Tibial artery (tissue), 4 donors: ENCODE results near the gene CYB561D2.

Experiments
- DNase-seq, 2 donors: peaks; one replicate each; pipeline ENCODE4 v3.0.0-alpha.2; 2019
- H3K27ac ChIP-seq, 2 donors: fragments of 200-600 bp; sonication (generic) in 1 of 2; 1 replicate in 1 of 2; 2 replicates in 1 of 2; pipeline ENCODE4 v1.5.1; 2018 to 2019; ENCODE audit warnings: mild to moderate bottlenecking in 1 of 2
- H3K27me3 ChIP-seq, 2 donors: fragments of 200-600 bp; sonication (generic) in 1 of 2; one replicate each; pipeline versions ENCODE4 v1.5.1 to v1.6.0; 2016 to 2019
- H3K36me3 ChIP-seq, 3 donors: fragments of 200-600 bp; sonication (generic) in 2 of 3; one replicate each; pipeline ENCODE4 v1.5.1; 2016 to 2019; ENCODE audit warnings: mild to moderate bottlenecking in 2 of 3
- H3K4me1 ChIP-seq, 4 donors: fragments of 200-600 bp; sonication (generic) in 2 of 4; 1 replicate in 3 of 4; 2 replicates in 1 of 4; pipeline ENCODE4 v1.5.1; 2016 to 2019
- H3K4me3 ChIP-seq, 2 donors: fragments of 200-600 bp; sonication (generic) in 1 of 2; 1 replicate in 1 of 2; 2 replicates in 1 of 2; pipeline ENCODE4 v1.5.1; 2018 to 2019; ENCODE audit warnings: mild to moderate bottlenecking in 2 of 2
- H3K9me3 ChIP-seq, 3 donors: fragments of 200-600 bp; sonication (generic) in 1 of 3; one replicate each; pipeline ENCODE4 v1.5.1; 2016 to 2019
- intact Hi-C: fragments of 100-400 bp; cut with DNase I; formaldehyde crosslinking; loops from one replicate; pipeline ENCODE4 v1.15.0; 2023; ENCODE audit warnings: low total_unique reads
- TF ChIP-seq, protein P1 (sequence below), 2 experiments: fragments of 200-600 bp in 1 of 2; fragments of 450-650 bp in 1 of 2; IDR thresholded peaks; one replicate each; pipeline ENCODE4 v1.5.1; 2017 to 2019; ENCODE audit warnings: antibody characterized with exemption in 2 of 2, mild to moderate bottlenecking in 1 of 2, moderate library complexity in 1 of 2

CYB561D2 gene

DNA sequence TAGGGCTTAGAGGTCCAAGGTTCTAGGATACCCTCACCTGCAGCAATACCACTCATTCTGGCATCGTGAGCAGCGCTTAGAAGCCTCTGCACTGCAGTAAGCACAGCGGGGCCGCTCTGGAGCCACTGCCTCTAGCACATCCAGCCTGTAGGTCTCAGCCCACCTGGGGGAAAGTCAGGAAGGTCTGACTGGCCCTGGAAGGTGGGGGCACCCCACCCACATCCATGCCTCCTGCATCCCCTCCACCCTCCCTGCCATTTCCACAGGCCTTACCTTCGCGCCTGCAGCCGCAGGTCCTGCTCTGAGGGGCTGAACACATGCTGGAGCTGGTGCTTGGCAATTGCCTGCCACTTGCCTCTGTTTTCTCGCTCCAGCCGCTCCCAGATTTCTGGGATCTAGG lies 9.1 kb upstream of the CYB561D2 start:
- Histone ChIP-seq H3K9me3 (no peaks in the 10 kb centered on the region), H3K4me3 (peak overlapping the region; percentile 55 to 62), H3K27me3 (no peaks in the 10 kb centered on the region), H3K36me3 (no peaks in the 10 kb centered on the region), H3K4me1 (peaks cover 0 to 54% (median 40%) of the 10 kb centered on the region in 4 donors), H3K27ac (peak overlapping the region in 1 of 2 donors; percentile 99)
- no peak for DNase-seq
- TF ChIP-seq, protein P1, sequence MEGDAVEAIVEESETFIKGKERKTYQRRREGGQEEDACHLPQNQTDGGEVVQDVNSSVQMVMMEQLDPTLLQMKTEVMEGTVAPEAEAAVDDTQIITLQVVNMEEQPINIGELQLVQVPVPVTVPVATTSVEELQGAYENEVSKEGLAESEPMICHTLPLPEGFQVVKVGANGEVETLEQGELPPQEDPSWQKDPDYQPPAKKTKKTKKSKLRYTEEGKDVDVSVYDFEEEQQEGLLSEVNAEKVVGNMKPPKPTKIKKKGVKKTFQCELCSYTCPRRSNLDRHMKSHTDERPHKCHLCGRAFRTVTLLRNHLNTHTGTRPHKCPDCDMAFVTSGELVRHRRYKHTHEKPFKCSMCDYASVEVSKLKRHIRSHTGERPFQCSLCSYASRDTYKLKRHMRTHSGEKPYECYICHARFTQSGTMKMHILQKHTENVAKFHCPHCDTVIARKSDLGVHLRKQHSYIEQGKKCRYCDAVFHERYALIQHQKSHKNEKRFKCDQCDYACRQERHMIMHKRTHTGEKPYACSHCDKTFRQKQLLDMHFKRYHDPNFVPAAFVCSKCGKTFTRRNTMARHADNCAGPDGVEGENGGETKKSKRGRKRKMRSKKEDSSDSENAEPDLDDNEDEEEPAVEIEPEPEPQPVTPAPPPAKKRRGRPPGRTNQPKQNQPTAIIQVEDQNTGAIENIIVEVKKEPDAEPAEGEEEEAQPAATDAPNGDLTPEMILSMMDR (IDR thresholded peaks at IDR 0.05), result no peak
- intact Hi-C loops, result loop anchor here (10.0 kb wide), 1 partner anchor 1633 kb away; the partner anchor contains the start of genes ABHD14A and ABHD14B

GRCh38 chr3:50341996-50342650 lies 8.5 kb upstream of the CYB561D2 start:
- intact Hi-C loops, result loop anchor here (10.0 kb wide), 1 partner anchor 1633 kb away; the partner anchor contains the start of genes ABHD14A and ABHD14B
- H3K27ac ChIP-seq, result no peak overlapping the region

DNA sequence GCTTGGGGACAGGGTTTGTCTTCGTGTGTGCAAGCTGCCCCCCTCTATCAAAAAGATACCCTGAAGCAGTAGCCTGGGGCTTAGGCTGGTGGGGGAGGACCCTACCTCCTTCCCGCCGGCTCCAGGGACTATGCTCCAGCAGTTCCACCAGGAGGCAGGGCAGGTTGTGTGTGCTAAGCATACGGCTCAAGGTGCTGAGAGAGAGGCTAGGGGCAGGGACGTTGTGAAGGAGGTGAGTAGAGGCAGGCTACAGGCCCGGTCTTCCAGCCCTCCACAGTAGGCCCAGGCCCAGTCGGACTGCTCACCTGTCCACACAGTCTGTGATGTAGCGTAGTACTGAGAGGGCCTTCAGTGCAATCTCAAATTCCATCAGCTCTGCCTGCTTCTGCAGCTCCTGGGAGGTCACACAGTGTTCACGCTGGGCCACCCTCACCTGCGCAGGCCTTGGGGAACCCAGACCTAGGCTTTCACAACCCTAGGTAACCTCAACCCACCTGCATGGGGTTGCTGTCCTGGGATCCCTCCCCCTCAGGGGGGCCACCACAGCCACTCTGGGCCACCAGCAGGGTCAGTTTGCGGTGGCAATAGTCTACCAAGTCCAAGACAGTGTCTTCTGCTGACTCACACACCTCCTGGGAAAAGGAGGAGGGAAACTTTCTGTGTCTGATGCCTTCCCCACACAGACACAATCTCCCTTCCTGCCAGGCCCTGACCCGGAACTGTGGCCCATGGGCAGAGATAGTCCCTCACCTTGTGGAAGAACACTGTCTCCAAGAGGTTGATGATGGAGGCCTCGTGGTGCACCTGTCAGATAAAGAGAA lies 7.6 kb upstream of the CYB561D2 start:
- intact Hi-C loops, result loop anchor here (10.0 kb wide), 1 partner anchor 1632 kb away; the partner anchor contains the start of genes ABHD14A and ABHD14B
- peaks cover 0 to 50% (median 37%) of the 10 kb centered on the region in 4 donors for H3K4me1 ChIP-seq
- peaks cover 0 to 7% (median 6%) of the 10 kb centered on the region in 3 donors for H3K36me3 ChIP-seq
- no peak overlapping the region for H3K27ac ChIP-seq
- TF ChIP-seq, protein P1 (IDR thresholded peaks at IDR 0.05), result no peak
- no peaks in the 10 kb centered on the region for H3K9me3 ChIP-seq
- H3K4me3 ChIP-seq, result no peak overlapping the region
- H3K27me3 ChIP-seq, result no peaks in the 10 kb centered on the region
- DNase-seq, result no peak

More at GRCh38 chr3:50341996-50342650, 8.5 kb upstream of the CYB561D2 start:
- Histone ChIP-seq H3K9me3 (no peaks in the 10 kb centered on the region), H3K4me3 (no peak overlapping the region), H3K4me1 (peaks cover 0 to 54% (median 40%) of the 10 kb centered on the region in 4 donors), H3K27me3 (no peaks in the 10 kb centered on the region), H3K36me3 (no peaks in the 10 kb centered on the region)
- no peak for DNase-seq
- TF ChIP-seq, protein P1 (IDR thresholded peaks at IDR 0.05), result no peak

- Histone ChIP-seq H3K4me1 (peaks cover 0 to 48% (median 34%) of the 10 kb centered on the region in 4 donors), H3K27ac (peak overlapping the region in 1 of 2 donors; percentile 3), H3K27me3 (no peaks in the 10 kb centered on the region), H3K9me3 (no peaks in the 10 kb centered on the region), H3K4me3 (peak overlapping the region; percentile 31 to 54), H3K36me3 (peaks cover 0 to 17% (median 14%) of the 10 kb centered on the region in 3 donors)
- TF ChIP-seq, protein P1 (IDR thresholded peaks at IDR 0.05), result no peak
- intact Hi-C loops, result loop anchor here (5.0 to 10.0 kb wide), 2 partner anchors 197 to 1630 kb away; partner anchors contain the start of genes ABHD14A and ABHD14B
- no peak for DNase-seq
These were observed 5.7 kb upstream of the CYB561D2 start for GRCh38 chr3:50345008-50345407.

GRCh38 chr3:50345586-50346234 lies 5.0 kb upstream of the CYB561D2 start, which contains the start of gene ZMYND10:
TSS of gene ZMYND10 (minus strand) at chr3:50345732. CDS start at chr3:50345579, 153 bp downstream.
- intact Hi-C loops, result loop anchor here (5.0 to 10.0 kb wide), 2 partner anchors 197 to 1629 kb away; partner anchors contain the start of genes ABHD14A and ABHD14B
- H3K4me1 ChIP-seq, result peaks cover 0 to 45% (median 33%) of the 10 kb centered on the region in 4 donors
- peaks cover 0 to 17% (median 14%) of the 10 kb centered on the region in 3 donors for H3K36me3 ChIP-seq
- DNase-seq, result no peak
- H3K9me3 ChIP-seq, result no peaks in the 10 kb centered on the region
- TF ChIP-seq, protein P1 (IDR thresholded peaks at IDR 0.05), result no peak
- H3K27me3 ChIP-seq, result no peaks in the 10 kb centered on the region
- peak within 1 kb of the TSS; percentile 3 to 45 for H3K27ac ChIP-seq
- H3K4me3 ChIP-seq, result peak within 1 kb of the TSS; percentile 31 to 54
